ENCODE data around the gene PGAP6. TPM values are rescaled to one million over a fixed set of nuclear protein-coding genes. Genes with fewer than 3 reads are reported as not detected.

PGAP6 gene
- total RNA-seq = 78.0 and 93.9 TPM in 2 replicates

GRCh38 chr16:381789-382717 is at the start of gene PGAP6:
Gene PGAP6, minus strand, starts transcription at chr16:381978. Its CDS starts 157 bp downstream, at chr16:381821.

GRCh38 chr16:425082-425718 is 43.4 kb upstream of the PGAP6 start, which contains the start of gene RAB11FIP3:
Gene RAB11FIP3, plus strand, starts transcription at chr16:425649. Its CDS starts 358 bp downstream, at chr16:426007.

GRCh38 chr16:401468-402348 is 19.9 kb upstream of the PGAP6 start, which contains the start of gene DECR2:
Gene DECR2, plus strand, starts transcription at chr16:401885. Its CDS starts 79 bp downstream, at chr16:401964.

GRCh38 chr16:397135-397661 is 15.4 kb upstream of the PGAP6 start, which contains the start of gene NME4:
Gene NME4, plus strand, starts transcription at chr16:397199. Its CDS starts 24 bp downstream, at chr16:397223.

GRCh38 chr16:370443-370842 is 11.3 kb downstream of the PGAP6 start, which contains the start of gene MRPL28:
Gene MRPL28, minus strand, starts transcription at chr16:370538. Its CDS starts 320 bp downstream, at chr16:370218.

GRCh38 chr16:352547-353403 is 29.0 kb downstream of the PGAP6 start, which contains the start of gene AXIN1:
Gene AXIN1, minus strand, starts transcription at chr16:352723. Its CDS starts 5,698 bp downstream, at chr16:347025.

Other genes starting within 250 kb of the PGAP6 start
- gene NPRL3, start 243.3 kb downstream of the PGAP6 start, total RNA-seq = 5.6 and 5.8 TPM in 2 replicates
- not detected in 2 replicates for gene HBZ, start 229.3 kb downstream of the PGAP6 start, total RNA-seq
- not detected in 2 replicates for gene HBM, start 216.0 kb downstream of the PGAP6 start, total RNA-seq
- gene HBA2, start 209.1 kb downstream of the PGAP6 start, total RNA-seq = not detected in 2 replicates
- not detected in 2 replicates for gene HBA1, start 205.3 kb downstream of the PGAP6 start, total RNA-seq
- 0.61 and 3.9 TPM in 2 replicates for gene HBQ1, start 201.5 kb downstream of the PGAP6 start, total RNA-seq
- gene LUC7L, start 152.5 kb downstream of the PGAP6 start, total RNA-seq = 36.7 and 48.8 TPM in 2 replicates
- gene FAM234A, start 147.2 kb downstream of the PGAP6 start, total RNA-seq = 46.1 and 58.7 TPM in 2 replicates
- gene RGS11, start 106.0 kb downstream of the PGAP6 start, total RNA-seq = 0.97 and 1.5 TPM in 2 replicates
- 0.61 and 4.2 TPM in 2 replicates for gene ARHGDIG, start 101.4 kb downstream of the PGAP6 start, total RNA-seq
- gene PDIA2, start 98.8 kb downstream of the PGAP6 start, total RNA-seq = not detected in 2 replicates
- gene AXIN1, start 29.3 kb downstream of the PGAP6 start, total RNA-seq = 18.8 and 22.9 TPM in 2 replicates
- gene MRPL28, start 11.4 kb downstream of the PGAP6 start, total RNA-seq = 111 and 136 TPM in 2 replicates
- gene NME4, start 15.2 kb upstream of the PGAP6 start, total RNA-seq = 76.4 and 117 TPM in 2 replicates
- gene DECR2, start 19.9 kb upstream of the PGAP6 start, total RNA-seq = 9.0 and 17.5 TPM in 2 replicates
- gene RAB11FIP3, start 43.7 kb upstream of the PGAP6 start, total RNA-seq = 23.4 and 24.8 TPM in 2 replicates
- gene CAPN15, start 145.7 kb upstream of the PGAP6 start, total RNA-seq = 30.2 and 41.9 TPM in 2 replicates
- gene PRR35, start 178.4 kb upstream of the PGAP6 start, total RNA-seq = under 0.01 TPM in 1 of 2 replicates, not detected in the other
- gene NHLRC4, start 185.0 kb upstream of the PGAP6 start, total RNA-seq = 1.6 and 2.0 TPM in 2 replicates
- gene PIGQ, start 188.0 kb upstream of the PGAP6 start, total RNA-seq = 23.1 and 24.2 TPM in 2 replicates
- 8.4 and 11.1 TPM in 2 replicates for gene RAB40C, start 208.1 kb upstream of the PGAP6 start, total RNA-seq
- 0.15 TPM in 1 of 2 replicates, not detected in the other for gene WFIKKN1, start 249.0 kb upstream of the PGAP6 start, total RNA-seq